ENCODE data around the gene DDX10. TPM values are rescaled to one million over a fixed set of nuclear protein-coding genes. Genes with fewer than 3 reads are reported as not detected.

DDX10 gene
- total RNA-seq, 1 donor = 20.3 TPM

GRCh38 chr11:108926171-108926840 is 261.4 kb downstream of the DDX10 start:
- DNase-seq (ENCODE audit: low read depth) = peak; percentile 28

GRCh38 chr11:108926841-108927577 is 262.1 kb downstream of the DDX10 start:
- H3K4me3 ChIP-seq (ENCODE audit: low read depth, low read length) = no peak overlapping the region
- DNase-seq (ENCODE audit: low read depth) = peak; percentile 23
- no peak for TF ChIP-seq CTCF (IDR thresholded peaks at IDR 0.05; ENCODE audit: insufficient read depth, low read depth, low read length)

More at GRCh38 chr11:108926171-108926840, 261.4 kb downstream of the DDX10 start:
- H3K4me3 ChIP-seq (ENCODE audit: low read depth, low read length) = no peak overlapping the region
- TF ChIP-seq CTCF (IDR thresholded peaks at IDR 0.05; ENCODE audit: insufficient read depth, low read depth, low read length) = no peak

- no peak for TF ChIP-seq CTCF (IDR thresholded peaks at IDR 0.05; ENCODE audit: insufficient read depth, low read depth, low read length)
- H3K4me3 ChIP-seq (ENCODE audit: low read depth, low read length) = no peak overlapping the region
- no peak for DNase-seq (ENCODE audit: low read depth)
Observed at GRCh38 chr11:108927791-108928545, 263.1 kb downstream of the DDX10 start.

GRCh38 chr11:108929241-108929640 is 264.4 kb downstream of the DDX10 start:
- H3K4me3 ChIP-seq (ENCODE audit: low read depth, low read length) = no peak overlapping the region
- peak; percentile 91 for DNase-seq (ENCODE audit: low read depth)

GRCh38 chr11:108931168-108931567 is 266.3 kb downstream of the DDX10 start:
- H3K4me3 ChIP-seq (ENCODE audit: low read depth, low read length) = no peak overlapping the region
- no peak for DNase-seq (ENCODE audit: low read depth)
- TF ChIP-seq CTCF (IDR thresholded peaks at IDR 0.05; ENCODE audit: insufficient read depth, low read depth, low read length) = no peak

More at GRCh38 chr11:108929241-108929640, 264.4 kb downstream of the DDX10 start:
- TF ChIP-seq CTCF (IDR thresholded peaks at IDR 0.05; ENCODE audit: insufficient read depth, low read depth, low read length) = no peak

GRCh38 chr11:108933630-108934029 is 268.8 kb downstream of the DDX10 start:
- DNase-seq (ENCODE audit: low read depth) = peak; percentile 69
- no peak for TF ChIP-seq CTCF (IDR thresholded peaks at IDR 0.05; ENCODE audit: insufficient read depth, low read depth, low read length)
- H3K4me3 ChIP-seq (ENCODE audit: low read depth, low read length) = no peak overlapping the region
